ENCODE results near the gene TMEM8B.
"Not testable (repeated sequence)": the region's sequence is repeated elsewhere in the genome, so short reads cannot be mapped to it uniquely, and the experiment has no call there.

TMEM8B gene

DNA sequence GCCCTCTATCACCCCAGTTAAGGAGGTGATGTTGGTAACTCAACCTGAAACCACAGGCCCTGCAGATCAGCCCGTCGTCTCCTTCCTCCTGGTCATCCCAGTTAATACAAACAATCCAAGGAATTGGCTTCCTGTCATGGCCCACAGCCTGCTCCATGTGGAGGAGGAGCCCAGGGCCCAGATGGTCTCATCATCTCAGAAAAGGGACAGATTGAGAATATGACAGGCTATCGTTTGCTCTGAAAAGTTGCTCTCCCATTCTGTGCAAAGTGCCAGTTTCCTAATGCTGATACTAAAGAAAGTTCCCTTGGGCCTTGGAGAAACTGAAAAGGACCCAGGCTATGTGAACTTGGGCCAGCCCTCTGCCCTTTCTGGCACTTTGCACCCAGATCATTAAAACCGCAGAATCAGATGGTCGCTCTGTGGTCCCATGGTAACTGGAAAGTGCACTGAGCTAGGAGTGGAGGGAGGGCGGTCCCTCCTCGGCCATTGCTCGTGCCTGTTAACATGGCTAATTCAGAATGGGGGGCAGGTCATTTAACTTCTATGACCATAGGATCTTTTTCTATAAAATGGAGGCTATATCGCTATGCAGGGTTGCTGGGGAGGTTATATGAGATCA is 79.6 kb downstream of the TMEM8B start:
- no peak for DNase-seq

DNA sequence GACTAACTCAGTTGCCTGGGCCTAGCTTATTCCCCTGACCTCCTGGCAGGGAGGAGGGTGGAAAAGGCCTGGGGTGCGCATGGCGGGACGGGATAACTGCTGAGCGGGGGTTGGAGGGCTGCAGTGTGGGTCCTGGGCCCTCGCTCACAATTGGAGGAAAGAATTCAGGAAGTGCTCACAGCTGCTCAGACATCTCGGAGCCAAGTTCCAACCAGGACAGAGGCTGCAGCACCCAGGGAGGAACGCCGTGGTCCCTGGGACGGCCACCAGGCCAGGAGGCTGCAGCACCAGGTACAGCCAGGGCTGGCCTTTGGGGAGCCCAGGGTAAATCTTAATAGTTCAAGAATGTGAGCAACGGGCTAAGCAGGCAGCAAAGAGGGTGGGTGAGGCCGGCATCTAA is 80.2 kb downstream of the TMEM8B start, which contains the start of gene SPAAR:
TSS of gene SPAAR (plus strand) at position 217 of the 400 bp plus-strand sequence. CDS start 974 bp downstream, outside the sequence.
- no peak for DNase-seq

GRCh38 chr9:35909687-35910612 is 80.9 kb downstream of the TMEM8B start:
- no peak for DNase-seq

- peak; percentile 67 for DNase-seq
Observed at GRCh38 chr9:35910613-35911359, 81.8 kb downstream of the TMEM8B start.

GRCh38 chr9:35911690-35912089 is 82.7 kb downstream of the TMEM8B start:
- DNase-seq = no peak

DNA sequence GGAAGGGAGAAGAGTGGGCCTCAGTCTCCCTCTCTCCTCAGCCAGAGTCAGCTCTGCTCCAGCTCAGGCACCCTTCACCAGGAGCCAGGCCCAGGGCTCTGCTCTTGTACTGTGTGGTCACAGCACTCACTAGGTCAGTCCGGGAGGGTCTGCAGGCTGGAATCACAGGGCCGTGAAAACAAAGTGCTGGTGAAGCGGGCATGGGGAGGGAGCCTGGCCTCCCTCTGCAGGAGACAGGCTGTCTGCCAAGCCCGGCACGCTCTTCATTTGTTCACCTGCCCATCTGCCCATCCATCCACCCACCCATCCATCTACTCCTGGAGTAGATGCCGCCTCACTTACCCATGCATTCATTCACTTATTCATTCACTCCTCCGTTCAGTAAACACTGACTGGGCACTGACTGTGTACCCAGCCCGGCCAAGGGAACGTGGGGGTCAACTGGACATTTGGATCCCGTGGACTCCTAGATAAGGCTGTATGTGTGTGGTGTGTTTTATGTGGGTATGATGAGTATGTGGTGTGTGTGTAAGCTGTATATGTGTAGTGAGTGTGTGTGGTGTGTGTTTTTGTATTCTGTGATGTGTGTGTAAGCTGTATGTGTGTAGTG is 83.9 kb downstream of the TMEM8B start:
- no peak for DNase-seq

DNA sequence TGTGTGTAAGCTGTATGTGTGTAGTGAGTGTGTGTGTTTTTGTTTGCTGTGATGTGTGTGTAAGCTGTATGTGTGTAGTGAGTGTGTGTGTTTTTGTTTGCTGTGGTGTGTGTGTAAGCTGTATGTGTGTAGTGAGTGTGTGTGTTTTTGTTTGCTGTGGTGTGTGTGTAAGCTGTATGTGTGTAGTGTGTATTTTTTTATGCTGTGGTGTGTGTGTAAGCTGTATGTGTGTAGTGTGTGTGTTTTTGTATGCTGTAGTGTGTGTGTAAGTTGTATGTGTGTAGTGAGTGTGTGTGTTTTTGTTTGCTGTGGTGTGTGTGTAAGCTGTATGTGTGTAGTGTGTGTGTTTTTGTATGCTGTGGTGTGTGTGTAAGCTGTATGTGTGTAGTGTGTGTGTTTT is 84.4 kb downstream of the TMEM8B start:
- DNase-seq = not testable (repeated sequence)

DNA sequence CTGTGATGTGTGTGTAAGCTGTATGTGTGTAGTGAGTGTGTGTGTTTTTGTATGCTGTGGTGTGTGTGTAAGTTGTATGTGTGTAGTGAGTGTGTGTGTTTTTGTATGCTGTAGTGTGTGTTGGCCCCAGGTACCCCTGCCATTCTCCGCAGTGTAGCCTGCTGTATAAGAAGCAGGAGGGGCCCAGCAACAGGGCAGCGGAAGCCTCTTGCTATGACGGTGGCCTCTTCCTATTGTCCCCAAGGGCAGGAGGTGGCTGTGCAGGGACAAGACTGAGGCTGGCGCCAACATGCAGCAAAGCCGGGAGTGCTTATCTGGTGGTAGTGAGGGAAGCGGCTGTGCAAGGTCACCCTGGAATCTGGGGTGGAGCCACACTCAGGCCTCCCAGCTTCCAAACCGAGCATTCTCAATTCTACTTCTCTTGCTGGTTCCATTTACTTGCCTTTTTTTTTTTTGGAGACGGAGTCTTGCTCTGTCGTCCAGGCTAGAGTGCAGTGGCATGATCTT is 85.3 kb downstream of the TMEM8B start:
- peak; percentile 28 for DNase-seq

Measured in EL (cell line).